ENCODE results near the gene SLC39A13. TPM values are rescaled to one million over a fixed set of nuclear protein-coding genes. Genes with fewer than 3 reads are reported as not detected.

The SLC39A13 gene
- total RNA-seq, 4 donors from 2014 or later: 19.9 to 56.9 (median 43.1) TPM

DNA sequence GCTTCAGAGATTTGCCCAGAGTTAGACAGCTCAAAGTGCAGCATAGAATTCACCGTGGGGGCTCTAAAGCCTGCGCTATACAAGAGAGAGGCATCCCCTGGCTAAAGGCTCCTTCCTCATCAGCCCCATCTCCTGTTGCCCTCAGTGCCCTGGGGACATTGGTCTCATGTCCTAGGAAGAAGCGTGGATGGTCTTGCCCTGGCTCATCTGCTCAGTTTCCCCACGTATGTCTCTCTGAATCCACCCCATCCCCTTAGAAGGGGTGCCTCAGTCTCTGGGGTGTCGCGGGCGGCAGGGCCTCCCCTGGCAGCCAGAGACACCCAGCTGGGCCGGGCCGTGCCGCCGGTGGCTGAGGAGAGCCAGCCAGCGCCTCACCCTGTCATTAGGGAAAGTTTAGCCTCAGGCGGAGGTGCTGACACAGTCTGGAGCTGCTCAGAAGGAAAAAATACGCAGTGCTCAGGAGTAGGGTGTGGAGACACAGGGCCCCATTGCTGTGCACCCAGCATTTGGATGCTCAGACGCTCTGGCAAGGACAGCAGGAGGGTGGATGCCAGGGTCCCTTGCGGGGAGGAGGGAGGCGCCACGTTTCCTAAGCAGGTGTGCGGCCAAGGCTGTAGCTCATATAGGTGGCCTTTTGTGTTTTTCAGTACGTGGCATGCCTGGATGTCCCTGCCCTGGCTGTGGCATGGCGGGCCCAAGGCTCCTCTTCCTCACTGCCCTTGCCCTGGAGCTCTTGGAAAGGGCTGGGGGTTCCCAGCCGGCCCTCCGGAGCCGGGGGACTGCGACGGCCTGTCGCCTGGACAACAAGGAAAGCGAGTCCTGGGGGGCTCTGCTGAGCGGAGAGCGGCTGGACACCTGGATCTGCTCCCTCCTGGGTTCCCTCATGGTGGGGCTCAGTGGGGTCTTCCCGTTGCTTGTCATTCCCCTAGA, 1.3 kb downstream of the SLC39A13 start:
- Histone ChIP-seq H3K4me3 (peak overlapping the region in 3 of 4 donors; percentile 71 to 77 (median 75)), H3K4me1 (peaks cover 16 to 37% (median 27%) of the 10 kb centered on the region in 4 donors), H3K27ac (peak overlapping the region; percentile 89 to 99 (median 93)), H3K36me3 (no peaks in the 10 kb centered on the region), H3K27me3 (no peaks in the 10 kb centered on the region), H3K9me3 (no peaks in the 10 kb centered on the region)
- WGBS, 2 donors (ENCODE audit: low coverage in 1 of 2): 40 to 87% methylated on average over 1 to 29 of the region's 31 CpGs
- in situ Hi-C loops (cut with MboI; ENCODE audit: low pct_ligation_motif_present in 1 of 4, low pct_unique_long_range_greater_than_20kb in 1 of 4, low sequenced_read_pairs in 3 of 4): no loop called here
- TF ChIP-seq, protein P1, sequence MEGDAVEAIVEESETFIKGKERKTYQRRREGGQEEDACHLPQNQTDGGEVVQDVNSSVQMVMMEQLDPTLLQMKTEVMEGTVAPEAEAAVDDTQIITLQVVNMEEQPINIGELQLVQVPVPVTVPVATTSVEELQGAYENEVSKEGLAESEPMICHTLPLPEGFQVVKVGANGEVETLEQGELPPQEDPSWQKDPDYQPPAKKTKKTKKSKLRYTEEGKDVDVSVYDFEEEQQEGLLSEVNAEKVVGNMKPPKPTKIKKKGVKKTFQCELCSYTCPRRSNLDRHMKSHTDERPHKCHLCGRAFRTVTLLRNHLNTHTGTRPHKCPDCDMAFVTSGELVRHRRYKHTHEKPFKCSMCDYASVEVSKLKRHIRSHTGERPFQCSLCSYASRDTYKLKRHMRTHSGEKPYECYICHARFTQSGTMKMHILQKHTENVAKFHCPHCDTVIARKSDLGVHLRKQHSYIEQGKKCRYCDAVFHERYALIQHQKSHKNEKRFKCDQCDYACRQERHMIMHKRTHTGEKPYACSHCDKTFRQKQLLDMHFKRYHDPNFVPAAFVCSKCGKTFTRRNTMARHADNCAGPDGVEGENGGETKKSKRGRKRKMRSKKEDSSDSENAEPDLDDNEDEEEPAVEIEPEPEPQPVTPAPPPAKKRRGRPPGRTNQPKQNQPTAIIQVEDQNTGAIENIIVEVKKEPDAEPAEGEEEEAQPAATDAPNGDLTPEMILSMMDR (IDR thresholded peaks at IDR 0.05): no peak
- no peak for TF ChIP-seq POLR2AphosphoS5 (IDR thresholded peaks at IDR 0.05)
- no peak for TF ChIP-seq EP300 (IDR thresholded peaks at IDR 0.05; ENCODE audit: low read depth)
- TF ChIP-seq POLR2A (IDR thresholded peaks at IDR 0.05): no peak
- intact Hi-C loops (cut with DNase I; ENCODE audit: low total_unique reads): no loop called here
- no peak for DNase-seq

DNA sequence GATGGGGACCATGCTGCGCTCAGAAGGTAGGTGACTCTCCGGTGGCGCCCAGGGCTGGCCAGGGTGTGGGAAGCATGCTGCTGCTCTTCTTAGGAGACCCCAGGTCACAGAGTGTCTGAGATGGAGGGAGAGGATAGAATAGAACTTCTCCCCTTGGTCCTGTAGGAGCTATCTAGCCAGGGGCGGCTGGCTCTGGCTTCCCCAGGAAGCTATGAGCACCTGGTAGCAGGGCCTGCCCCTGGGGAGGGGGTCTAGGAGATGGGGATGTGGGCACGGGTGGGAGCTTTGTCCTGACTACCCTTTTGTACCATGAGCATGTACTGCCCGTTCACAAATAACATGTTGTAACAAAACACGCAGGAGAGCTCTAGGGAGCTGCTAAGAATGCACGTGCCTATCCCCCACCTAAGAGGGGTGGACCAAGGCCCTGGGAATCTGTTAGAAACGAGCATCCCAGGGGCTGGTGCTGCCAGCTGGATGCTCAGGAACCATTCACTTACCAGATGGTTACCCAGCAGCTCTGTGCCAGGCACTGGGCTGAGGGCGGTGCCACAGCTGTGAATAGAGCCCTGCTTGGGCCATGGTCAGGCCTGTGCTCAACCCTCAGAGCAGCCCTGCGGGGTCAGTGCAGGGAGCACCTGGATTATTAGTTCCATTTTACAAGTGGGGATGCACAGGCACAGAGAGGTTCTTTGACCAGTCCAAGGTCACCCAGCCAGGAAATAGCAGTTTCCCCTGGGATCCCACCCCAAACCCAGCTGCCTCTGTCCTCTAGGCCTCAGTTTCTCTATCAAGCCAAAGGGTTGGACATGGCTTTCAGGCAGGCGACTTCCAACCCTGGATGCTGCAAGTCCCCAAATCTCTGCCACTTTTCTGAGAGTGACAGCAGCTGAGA, 2.2 kb downstream of the SLC39A13 start:
- peaks cover 21 to 43% (median 31%) of the 10 kb centered on the region in 4 donors for H3K4me1 ChIP-seq
- H3K27ac ChIP-seq: peak overlapping the region in 1 of 4 donors; percentile 93
- DNase-seq: no peak
- intact Hi-C loops (cut with DNase I; ENCODE audit: low total_unique reads): no loop called here
- no peaks in the 10 kb centered on the region for H3K36me3 ChIP-seq
- WGBS, 2 donors (ENCODE audit: low coverage in 1 of 2): 80 to 100% methylated on average over 1 to 12 of the region's 12 CpGs
- H3K27me3 ChIP-seq: no peaks in the 10 kb centered on the region
- TF ChIP-seq EP300 (IDR thresholded peaks at IDR 0.05; ENCODE audit: low read depth) (no peak), POLR2A (IDR thresholded peaks at IDR 0.05) (no peak), POLR2AphosphoS5 (IDR thresholded peaks at IDR 0.05) (no peak)
- TF ChIP-seq, protein P1 (IDR thresholded peaks at IDR 0.05): no peak
- in situ Hi-C loops (cut with MboI; ENCODE audit: low pct_ligation_motif_present in 1 of 4, low pct_unique_long_range_greater_than_20kb in 1 of 4, low sequenced_read_pairs in 3 of 4): no loop called here
- H3K9me3 ChIP-seq: no peaks in the 10 kb centered on the region
- H3K4me3 ChIP-seq: no peak overlapping the region

DNA sequence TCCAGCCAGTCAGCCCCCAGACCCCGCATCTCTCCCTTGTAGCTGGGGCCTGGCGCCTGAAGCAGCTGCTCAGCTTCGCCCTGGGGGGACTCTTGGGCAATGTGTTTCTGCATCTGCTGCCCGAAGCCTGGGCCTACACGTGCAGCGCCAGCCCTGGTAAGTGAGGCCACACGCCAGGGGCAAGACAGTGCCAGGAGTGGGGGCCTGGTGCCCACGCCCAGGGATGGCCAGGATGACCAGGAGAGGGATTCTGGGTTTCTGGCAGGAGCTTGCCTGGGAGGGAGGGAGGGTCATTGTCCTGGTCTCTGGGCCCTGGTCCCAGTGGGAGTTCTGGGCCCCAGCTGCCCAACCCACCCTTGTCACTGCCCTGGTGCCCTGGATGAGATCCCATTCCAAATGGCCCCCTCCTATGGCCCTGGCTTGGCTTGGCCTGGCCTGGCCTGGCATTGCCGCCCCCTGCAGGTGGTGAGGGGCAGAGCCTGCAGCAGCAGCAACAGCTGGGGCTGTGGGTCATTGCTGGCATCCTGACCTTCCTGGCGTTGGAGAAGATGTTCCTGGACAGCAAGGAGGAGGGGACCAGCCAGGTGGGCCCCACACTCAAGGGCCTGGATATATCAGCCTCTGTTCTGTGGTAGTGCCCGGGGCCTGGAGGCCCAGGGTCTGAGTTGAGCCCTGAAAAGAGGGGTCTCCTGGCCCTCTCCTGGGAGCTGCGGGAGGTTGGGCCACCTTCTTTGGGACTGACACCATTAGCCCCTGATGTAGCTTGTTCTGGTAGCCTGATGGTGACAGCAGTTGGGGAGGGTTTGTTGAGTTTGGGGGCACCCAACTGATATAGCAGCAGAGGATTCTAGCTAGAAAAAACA, 3.7 kb downstream of the SLC39A13 start:
- intact Hi-C loops (cut with DNase I; ENCODE audit: low total_unique reads): no loop called here
- H3K27me3 ChIP-seq: no peaks in the 10 kb centered on the region
- DNase-seq: peak; percentile 57
- no peak overlapping the region for H3K4me3 ChIP-seq
- WGBS, 2 donors (ENCODE audit: low coverage in 1 of 2): 76% methylated on average over 12 of the region's 12 CpGs; no CpG with 5 or more reads in 1 of the 2 donors
- no peaks in the 10 kb centered on the region for H3K36me3 ChIP-seq
- H3K9me3 ChIP-seq: no peaks in the 10 kb centered on the region
- in situ Hi-C loops (cut with MboI; ENCODE audit: low pct_ligation_motif_present in 1 of 4, low pct_unique_long_range_greater_than_20kb in 1 of 4, low sequenced_read_pairs in 3 of 4): no loop called here
- peak overlapping the region in 2 of 4 donors; percentile 16 to 24 for H3K27ac ChIP-seq
- TF ChIP-seq POLR2AphosphoS5 (IDR thresholded peaks at IDR 0.05) (no peak), POLR2A (IDR thresholded peaks at IDR 0.05) (no peak)
- TF ChIP-seq, protein P1 (IDR thresholded peaks at IDR 0.05): peak; percentile 64 to 77 (median 71)
- H3K4me1 ChIP-seq: peaks cover 21 to 49% (median 39%) of the 10 kb centered on the region in 4 donors

Measured in transverse colon (tissue), 4 donors.